GM23338 (cell line): ENCODE results near the gene HECTD3. TPM values are rescaled to one million over a fixed set of nuclear protein-coding genes. Genes with fewer than 3 reads are reported as not detected.

ENCODE experiments used
- ATAC-seq: fragments of 200-7000 bp; cut with Tn5 transposase; 3 replicates; pipeline ENCODE4 v1.9.1; 2020
- DNase-seq: peaks from one replicate; pipeline ENCODE4 v3.0.0-alpha.2; 2015; ENCODE audit warnings: low spot score
- H2AFZ ChIP-seq: fragments of 200-600 bp; sonication (generic); 2 replicates; pipeline ENCODE4 v1.8.0; 2016; ENCODE audit warnings: antibody characterized with exemption, mild to moderate bottlenecking, moderate library complexity
- H3F3A ChIP-seq: fragments of 200-600 bp; sonication (generic); replicated peaks from 2 replicates; pipeline ENCODE4 v1.8.0; 2017; ENCODE audit warnings: antibody characterized with exemption, mixed run types, low read depth
- H3K27ac ChIP-seq: fragments of 200-600 bp; sonication (generic); 2 replicates; pipeline ENCODE4 v1.6.1; 2016; ENCODE audit warnings: low read depth
- H3K27me3 ChIP-seq: fragments of 200-600 bp; sonication (generic); 2 replicates; pipeline ENCODE4 v1.8.0; 2016; ENCODE audit warnings: mild to moderate bottlenecking, mixed run types, moderate library complexity; ENCODE audit not compliant: insufficient read depth
- H3K36me3 ChIP-seq: fragments of 200-600 bp; sonication (generic); 2 replicates; pipeline ENCODE4 v1.8.0; 2016; ENCODE audit warnings: mild to moderate bottlenecking; ENCODE audit not compliant: insufficient read depth
- H3K4me1 ChIP-seq: fragments of 200-600 bp; sonication (generic); 2 replicates; pipeline ENCODE4 v1.8.0; 2016; ENCODE audit warnings: mild to moderate bottlenecking, moderate library complexity; ENCODE audit not compliant: insufficient read depth
- H3K4me2 ChIP-seq: fragments of 200-600 bp; sonication (generic); 2 replicates; pipeline ENCODE4 v1.7.1; 2017; ENCODE audit warnings: mixed run types
- H3K4me3 ChIP-seq: fragments of 200-600 bp; sonication (generic); 2 replicates; pipeline ENCODE4 v1.6.1; 2016; ENCODE audit warnings: mixed run types
- H3K79me2 ChIP-seq: fragments of 200-600 bp; sonication (generic); replicated peaks from 2 replicates; pipeline ENCODE4 v1.8.0; 2017; ENCODE audit warnings: mild to moderate bottlenecking; ENCODE audit not compliant: insufficient read depth
- H3K9me2 ChIP-seq: fragments of 200-600 bp; sonication (generic); 2 replicates; pipeline ENCODE4 v1.8.0; 2017; ENCODE audit not compliant: insufficient read depth
- H4K20me1 ChIP-seq: fragments of 200-600 bp; sonication (generic); replicated peaks from 2 replicates; pipeline ENCODE4 v1.8.0; 2017; ENCODE audit warnings: mild to moderate bottlenecking; ENCODE audit not compliant: insufficient read depth
- H3K27ac Mint-ChIP-seq: 2 replicates; pipeline ENCODE4 v1.8.0; 2020; ENCODE audit warnings: inconsistent platforms, mild to moderate bottlenecking, moderate library complexity, mixed read lengths
- H3K27me3 Mint-ChIP-seq: 3 replicates; pipeline ENCODE4 v1.8.0; 2022; ENCODE audit warnings: low read depth, mild to moderate bottlenecking, moderate library complexity, mixed read lengths, inconsistent platforms; ENCODE audit not compliant: insufficient read depth, poor library complexity
- H3K36me3 Mint-ChIP-seq: 3 replicates; pipeline ENCODE4 v1.8.0; 2021; ENCODE audit warnings: low read depth, mild to moderate bottlenecking, inconsistent platforms, moderate library complexity, mixed read lengths
- H3K4me1 Mint-ChIP-seq: 3 replicates; pipeline ENCODE4 v1.8.0; 2020; ENCODE audit warnings: mild to moderate bottlenecking, inconsistent platforms, mixed read lengths
- H3K4me3 Mint-ChIP-seq: 3 replicates; pipeline ENCODE4 v1.8.0; 2021; ENCODE audit warnings: moderate library complexity, mild to moderate bottlenecking, inconsistent platforms, mixed read lengths
- H3K9me3 Mint-ChIP-seq: 3 replicates; pipeline ENCODE4 v1.8.0; 2020; ENCODE audit warnings: moderate library complexity, mild to moderate bottlenecking, inconsistent platforms, mixed read lengths
- CREB1 ChIP-seq: fragments of 250-450 bp; sonication (Bioruptor Pico); IDR thresholded peaks from 2 replicates; pipeline ENCODE4 v1.5.0; 2020; ENCODE audit warnings: low read depth, mild to moderate bottlenecking, moderate library complexity
- ETS1 ChIP-seq: IDR thresholded peaks from 2 replicates; pipeline ENCODE4 v1.6.1; 2016; ENCODE audit warnings: antibody characterized with exemption
- EZH2 ChIP-seq: fragments of 200-600 bp; sonication (generic); IDR thresholded peaks from one replicate; pipeline ENCODE4 v1.8.0; 2017; ENCODE audit warnings: antibody characterized with exemption, mild to moderate bottlenecking, low read depth; ENCODE audit not compliant: unreplicated experiment
- EZH2phosphoT487 ChIP-seq: fragments of 200-600 bp; sonication (generic); IDR thresholded peaks from one replicate; pipeline ENCODE4 v1.8.1; 2018; ENCODE audit warnings: antibody characterized with exemption; ENCODE audit not compliant: unreplicated experiment
- JUNB ChIP-seq: IDR thresholded peaks from one replicate; pipeline ENCODE4 v1.6.1; 2016; ENCODE audit warnings: antibody characterized with exemption; ENCODE audit not compliant: unreplicated experiment
- STAT1 ChIP-seq: IDR thresholded peaks from one replicate; pipeline ENCODE4 v1.6.1; 2016; ENCODE audit warnings: antibody characterized with exemption; ENCODE audit not compliant: unreplicated experiment
- ZNF331 ChIP-seq: fragments of 250-450 bp; sonication (Bioruptor Pico); IDR thresholded peaks from 2 replicates; pipeline ENCODE4 v1.5.0; 2020; ENCODE audit warnings: low read depth, mild to moderate bottlenecking, moderate library complexity
- ZNF462 ChIP-seq: fragments of 250-450 bp; sonication (Bioruptor Pico); IDR thresholded peaks from 2 replicates; pipeline ENCODE4 v1.5.0; 2020; ENCODE audit warnings: mild to moderate bottlenecking, moderate library complexity
- polyA plus RNA-seq: library from polyadenylated mRNA; unstranded; fragments of >200 nt; fragmentation: Nextera tagmentation; extraction: Ambion mirVana; gene quantifications from 2 replicates; pipeline ENCODE4 v1.2.1, GENCODE V29; 2016
- total RNA-seq: library from RNA; depleted of rRNA; stranded (reverse); fragments of >200 nt; shearing (Covaris generic); gene quantifications from 2 replicates; pipeline ENCODE4 v1.2.3, GENCODE V29; 2014
- TF ChIP-seq, protein P1 (sequence below), 2 experiments: fragments of 200-600 bp in 1 of 2; sonication (generic) in 1 of 2; conservative IDR thresholded peaks; 2 replicates each; pipeline versions ENCODE4 v1.5.1 to v1.6.1; 2016 to 2017; ENCODE audit warnings: antibody characterized with exemption in 2 of 2, low read depth in 2 of 2, mild to moderate bottlenecking in 2 of 2, moderate library complexity in 1 of 2
- TF ChIP-seq, protein P2 (sequence below): IDR thresholded peaks from one replicate; pipeline ENCODE4 v1.6.1; 2018; ENCODE audit warnings: antibody characterized with exemption; ENCODE audit not compliant: unreplicated experiment

The HECTD3 gene
- total and polyA plus RNA-seq, 2 experiments from 2014 or later, result 13.1 to 31.4 TPM

- TF ChIP-seq, protein P1, sequence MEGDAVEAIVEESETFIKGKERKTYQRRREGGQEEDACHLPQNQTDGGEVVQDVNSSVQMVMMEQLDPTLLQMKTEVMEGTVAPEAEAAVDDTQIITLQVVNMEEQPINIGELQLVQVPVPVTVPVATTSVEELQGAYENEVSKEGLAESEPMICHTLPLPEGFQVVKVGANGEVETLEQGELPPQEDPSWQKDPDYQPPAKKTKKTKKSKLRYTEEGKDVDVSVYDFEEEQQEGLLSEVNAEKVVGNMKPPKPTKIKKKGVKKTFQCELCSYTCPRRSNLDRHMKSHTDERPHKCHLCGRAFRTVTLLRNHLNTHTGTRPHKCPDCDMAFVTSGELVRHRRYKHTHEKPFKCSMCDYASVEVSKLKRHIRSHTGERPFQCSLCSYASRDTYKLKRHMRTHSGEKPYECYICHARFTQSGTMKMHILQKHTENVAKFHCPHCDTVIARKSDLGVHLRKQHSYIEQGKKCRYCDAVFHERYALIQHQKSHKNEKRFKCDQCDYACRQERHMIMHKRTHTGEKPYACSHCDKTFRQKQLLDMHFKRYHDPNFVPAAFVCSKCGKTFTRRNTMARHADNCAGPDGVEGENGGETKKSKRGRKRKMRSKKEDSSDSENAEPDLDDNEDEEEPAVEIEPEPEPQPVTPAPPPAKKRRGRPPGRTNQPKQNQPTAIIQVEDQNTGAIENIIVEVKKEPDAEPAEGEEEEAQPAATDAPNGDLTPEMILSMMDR (conservative IDR thresholded peaks at IDR 0.05; ENCODE audit: low read depth in 2 of 2), result no peak
- no peak for TF ChIP-seq ETS1
- no peak for TF ChIP-seq EZH2
- TF ChIP-seq STAT1, result no peak
- no peak for TF ChIP-seq JUNB
- no peak for TF ChIP-seq EZH2phosphoT487
These were observed 48.7 kb upstream of the HECTD3 start (continued) for GRCh38 chr1:45059829-45060228.

- peaks cover 3% of the 10 kb centered on the region for H3K27me3 Mint-ChIP-seq
- no peaks in the 10 kb centered on the region for H3K9me2 ChIP-seq
- H2AFZ ChIP-seq, result no peak overlapping the region
- no peaks in the 10 kb centered on the region for H3F3A ChIP-seq
- no peaks in the 10 kb centered on the region for H4K20me1 ChIP-seq
- ATAC-seq, result no peak
- no peak overlapping the region for H3K27ac Mint-ChIP-seq
- H3K4me3 Mint-ChIP-seq, result no peak overlapping the region
- no peak for DNase-seq
- H3K79me2 ChIP-seq, result no peaks in the 10 kb centered on the region
- no peaks in the 10 kb centered on the region for H3K36me3 Mint-ChIP-seq
- peaks cover 9% of the 10 kb centered on the region; the same call in 2 of the 3 replicates for H3K4me1 Mint-ChIP-seq
- H3K36me3 ChIP-seq, result no peaks in the 10 kb centered on the region
- H3K4me1 ChIP-seq, result no peaks in the 10 kb centered on the region
- H3K27me3 ChIP-seq, result no peaks in the 10 kb centered on the region
- no peak overlapping the region for H3K4me3 ChIP-seq
- H3K4me2 ChIP-seq, result no peak overlapping the region
- no peak overlapping the region for H3K27ac ChIP-seq
- no peaks in the 10 kb centered on the region for H3K9me3 Mint-ChIP-seq
- TF ChIP-seq CREB1 (CRISPR knock-in tag), result no peak
- no peak for TF ChIP-seq EZH2phosphoT487
- TF ChIP-seq, protein P2, sequence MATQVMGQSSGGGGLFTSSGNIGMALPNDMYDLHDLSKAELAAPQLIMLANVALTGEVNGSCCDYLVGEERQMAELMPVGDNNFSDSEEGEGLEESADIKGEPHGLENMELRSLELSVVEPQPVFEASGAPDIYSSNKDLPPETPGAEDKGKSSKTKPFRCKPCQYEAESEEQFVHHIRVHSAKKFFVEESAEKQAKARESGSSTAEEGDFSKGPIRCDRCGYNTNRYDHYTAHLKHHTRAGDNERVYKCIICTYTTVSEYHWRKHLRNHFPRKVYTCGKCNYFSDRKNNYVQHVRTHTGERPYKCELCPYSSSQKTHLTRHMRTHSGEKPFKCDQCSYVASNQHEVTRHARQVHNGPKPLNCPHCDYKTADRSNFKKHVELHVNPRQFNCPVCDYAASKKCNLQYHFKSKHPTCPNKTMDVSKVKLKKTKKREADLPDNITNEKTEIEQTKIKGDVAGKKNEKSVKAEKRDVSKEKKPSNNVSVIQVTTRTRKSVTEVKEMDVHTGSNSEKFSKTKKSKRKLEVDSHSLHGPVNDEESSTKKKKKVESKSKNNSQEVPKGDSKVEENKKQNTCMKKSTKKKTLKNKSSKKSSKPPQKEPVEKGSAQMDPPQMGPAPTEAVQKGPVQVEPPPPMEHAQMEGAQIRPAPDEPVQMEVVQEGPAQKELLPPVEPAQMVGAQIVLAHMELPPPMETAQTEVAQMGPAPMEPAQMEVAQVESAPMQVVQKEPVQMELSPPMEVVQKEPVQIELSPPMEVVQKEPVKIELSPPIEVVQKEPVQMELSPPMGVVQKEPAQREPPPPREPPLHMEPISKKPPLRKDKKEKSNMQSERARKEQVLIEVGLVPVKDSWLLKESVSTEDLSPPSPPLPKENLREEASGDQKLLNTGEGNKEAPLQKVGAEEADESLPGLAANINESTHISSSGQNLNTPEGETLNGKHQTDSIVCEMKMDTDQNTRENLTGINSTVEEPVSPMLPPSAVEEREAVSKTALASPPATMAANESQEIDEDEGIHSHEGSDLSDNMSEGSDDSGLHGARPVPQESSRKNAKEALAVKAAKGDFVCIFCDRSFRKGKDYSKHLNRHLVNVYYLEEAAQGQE, result no peak
- no peak for TF ChIP-seq ZNF331
- no peak for TF ChIP-seq EZH2
- TF ChIP-seq, protein P1 (conservative IDR thresholded peaks at IDR 0.05; ENCODE audit: low read depth in 2 of 2), result no peak
- TF ChIP-seq ZNF462 (CRISPR knock-in tag), result no peak
- no peak for TF ChIP-seq JUNB
These were observed 46.4 kb upstream of the HECTD3 start for GRCh38 chr1:45057542-45057941.
